GM12878 (cell line): ENCODE results near the gene FICD. TPM values are rescaled to one million over a fixed set of nuclear protein-coding genes. Genes with fewer than 3 reads are reported as not detected.

Source experiments
- ATAC-seq: fragments of 200-7000 bp; cut with Tn5 transposase; 3 replicates; pipeline ENCODE4 v1.9.1; 2020; ENCODE audit warnings: mild to moderate bottlenecking, moderate library complexity
- BruUV-seq: library from RNA; stranded (reverse); fragments of 400-500 nt; replicated peaks from 2 replicates; lab custom pipeline; 2021; lab: Mats Ljungman, UMichigan
- CTCF ChIA-PET: fragments of 300-600 bp; sonication (Branson Sonifier 250); formaldehyde crosslinking; extraction: SDS; loops from one replicate; lab custom pipeline; 2021; ENCODE audit warnings: inconsistent platforms; lab: Yijun Ruan, JAX
- POLR2A ChIA-PET: fragments of 350-600 bp; formaldehyde crosslinking; extraction: SDS; loops from one replicate; lab custom pipeline; 2021; ENCODE audit warnings: inconsistent platforms; lab: Charles Lee
- RAD21 ChIA-PET: fragments of 300-600 bp; sonication (Branson Sonifier 250); formaldehyde crosslinking; loops from one replicate; lab custom pipeline; 2023; ENCODE audit warnings: antibody characterized with exemption; ENCODE audit not compliant: unreplicated experiment; lab: Charles Lee
- SMC1A ChIA-PET: fragments of 300-600 bp; sonication (Branson Sonifier 250); formaldehyde crosslinking; loops from one replicate; lab custom pipeline; 2023; ENCODE audit not compliant: unreplicated experiment, uncharacterized antibody; lab: Charles Lee
- DNase-seq: peaks from one replicate; pipeline ENCODE4 v3.0.0-alpha.2; 2011; ENCODE audit warnings: low read depth, low spot score
- FAIRE-seq: peaks from 3 replicates; lab custom pipeline; 2011; peaks lifted over from hg19 to GRCh38; lab: Jason Lieb, UNC
- H2AFZ ChIP-seq: 2 replicates; pipeline ENCODE4 v1.6.0; 2011; ENCODE audit warnings: low read depth, low read length, control low read depth; ENCODE audit not compliant: control insufficient read depth
- H3K27ac ChIP-seq: 2 replicates; pipeline ENCODE4 v1.5.1; 2011; ENCODE audit warnings: control low read depth; ENCODE audit not compliant: control insufficient read depth, insufficient read depth
- H3K27me3 ChIP-seq, 2 experiments: replicated peaks in 1 of 2; 2 replicates each; pipeline versions ENCODE4 v1.6.0 to v1.6.1; 2011; ENCODE audit warnings: low read length in 1 of 2; ENCODE audit not compliant: control insufficient read depth in 2 of 2, insufficient read depth in 2 of 2
- H3K36me3 ChIP-seq, 2 experiments: 2 replicates each; pipeline ENCODE4 v1.5.1; 2011; ENCODE audit warnings: low read length in 1 of 2; ENCODE audit not compliant: control insufficient read depth in 2 of 2, insufficient read depth in 2 of 2
- H3K4me1 ChIP-seq: 2 replicates; pipeline ENCODE4 v1.6.1; 2011; ENCODE audit warnings: mild to moderate bottlenecking, low read length, moderate library complexity, mixed read lengths; ENCODE audit not compliant: control insufficient read depth, insufficient read depth
- H3K4me2 ChIP-seq: 2 replicates; pipeline ENCODE4 v1.6.0; 2011; ENCODE audit warnings: control low read depth; ENCODE audit not compliant: control insufficient read depth, insufficient read depth
- H3K4me3 ChIP-seq: fragments of 200-600 bp; sonication (generic); 2 replicates; pipeline ENCODE4 v1.5.1; 2016
- H3K79me2 ChIP-seq: 2 replicates; pipeline ENCODE4 v1.6.0; 2011; ENCODE audit warnings: low read length; ENCODE audit not compliant: control insufficient read depth, insufficient read depth
- H3K9ac ChIP-seq: 2 replicates; pipeline ENCODE4 v1.8.0; 2011; ENCODE audit warnings: low read length, control low read depth, mixed read lengths; ENCODE audit not compliant: control insufficient read depth, insufficient read depth
- H3K9me3 ChIP-seq: replicated peaks from 3 replicates; pipeline ENCODE4 v1.5.1; 2011; ENCODE audit warnings: mild to moderate bottlenecking, low read length; ENCODE audit not compliant: control insufficient read depth, insufficient read depth
- H4K20me1 ChIP-seq: 2 replicates; pipeline ENCODE4 v1.6.0; 2011; ENCODE audit not compliant: control insufficient read depth, insufficient read depth
- CHD1 ChIP-seq: IDR thresholded peaks from 2 replicates; pipeline ENCODE4 v1.6.1; 2012; ENCODE audit warnings: low read depth, low read length, improper control_type of control experiment
- CHD2 ChIP-seq: IDR thresholded peaks from 2 replicates; pipeline ENCODE4 v1.6.1; 2011; ENCODE audit warnings: low read depth, low read length, improper control_type of control experiment, borderline replicate concordance
- CREM ChIP-seq: IDR thresholded peaks from 2 replicates; pipeline ENCODE4 v1.6.1; 2014; ENCODE audit warnings: antibody characterized with exemption, low read depth
- DPF2 ChIP-seq: fragments of 450-650 bp; IDR thresholded peaks from 2 replicates; pipeline ENCODE4 v1.6.1; 2017; ENCODE audit warnings: mild to moderate bottlenecking
- EGR1 ChIP-seq, 2 experiments: IDR thresholded peaks; 1 replicate in 1 of 2; 2 replicates in 1 of 2; pipeline ENCODE4 v1.6.1; 2011 to 2012; ENCODE audit warnings: low read depth in 2 of 2, low read length in 2 of 2, borderline replicate concordance in 1 of 2, mild to moderate bottlenecking in 1 of 2, moderate library complexity in 1 of 2
- ETV6 ChIP-seq, 2 experiments: fragments of 450-650 bp in 1 of 2; IDR thresholded peaks in 1 of 2; conservative IDR thresholded peaks in 1 of 2; 2 replicates each; pipeline ENCODE4 v1.6.1; 2014; ENCODE audit warnings: antibody characterized with exemption in 1 of 2, borderline replicate concordance in 1 of 2, low read depth in 1 of 2, mild to moderate bottlenecking in 1 of 2, moderate library complexity in 1 of 2
- EZH2 ChIP-seq: IDR thresholded peaks from 2 replicates; pipeline ENCODE4 v1.6.1; 2012; ENCODE audit warnings: low read depth, mild to moderate bottlenecking, control low read depth, inconsistent platforms, low read length, borderline replicate concordance; ENCODE audit not compliant: control insufficient read depth
- HCFC1 ChIP-seq: fragments of 150-350 bp; IDR thresholded peaks from 2 replicates; pipeline ENCODE4 v1.6.1; 2014; ENCODE audit warnings: low read length
- IKZF2 ChIP-seq, 2 experiments: fragments of 450-650 bp; IDR thresholded peaks; 2 replicates each; pipeline ENCODE4 v1.6.1; 2017; ENCODE audit warnings: mild to moderate bottlenecking in 2 of 2, moderate library complexity in 2 of 2
- LARP7 ChIP-seq: fragments of 450-650 bp; IDR thresholded peaks from 2 replicates; pipeline ENCODE4 v1.6.1; 2017; ENCODE audit warnings: mild to moderate bottlenecking
- MEF2B ChIP-seq: fragments of 450-650 bp; IDR thresholded peaks from 2 replicates; pipeline ENCODE4 v1.6.1; 2018; ENCODE audit warnings: mild to moderate bottlenecking, moderate library complexity; ENCODE audit not compliant: partially characterized antibody, poor library complexity, severe bottlenecking
- NBN ChIP-seq: fragments of 450-650 bp; IDR thresholded peaks from 2 replicates; pipeline ENCODE4 v1.6.1; 2016
- NFYA ChIP-seq: IDR thresholded peaks from 2 replicates; pipeline ENCODE4 v1.6.1; 2011; ENCODE audit warnings: low read depth, mild to moderate bottlenecking, low read length, improper control_type of control experiment, borderline replicate concordance
- PML ChIP-seq: IDR thresholded peaks from 2 replicates; pipeline ENCODE4 v1.6.1; 2012; ENCODE audit warnings: low read length, inconsistent platforms
- POLR2A ChIP-seq: IDR thresholded peaks from 2 replicates; pipeline ENCODE4 v1.6.1; 2011; ENCODE audit warnings: low read depth, mild to moderate bottlenecking, low read length
- RAD21 ChIP-seq: IDR thresholded peaks from 2 replicates; pipeline ENCODE4 v1.6.1; 2011; ENCODE audit warnings: mild to moderate bottlenecking, low read depth, low read length, moderate library complexity; ENCODE audit not compliant: insufficient read depth
- RCOR1 ChIP-seq: conservative IDR thresholded peaks from 2 replicates; pipeline ENCODE4 v1.6.1; 2012; ENCODE audit warnings: low read depth, low read length, improper control_type of control experiment
- RFX5 ChIP-seq: IDR thresholded peaks from 2 replicates; pipeline ENCODE4 v1.6.1; 2011; ENCODE audit warnings: low read depth, low read length, improper control_type of control experiment
- SMC3 ChIP-seq: IDR thresholded peaks from 2 replicates; pipeline ENCODE4 v1.6.1; 2011; ENCODE audit warnings: low read length, improper control_type of control experiment, borderline replicate concordance
- TBL1XR1 ChIP-seq: IDR thresholded peaks from 2 replicates; pipeline ENCODE4 v1.6.1; 2012; ENCODE audit warnings: low read depth, low read length, improper control_type of control experiment
- ZNF24 ChIP-seq: fragments of 450-650 bp; IDR thresholded peaks from 2 replicates; pipeline ENCODE4 v1.6.1; 2017; ENCODE audit warnings: antibody characterized with exemption, mild to moderate bottlenecking
- WGBS: methylation state at CpG from one replicate; pipeline ENCODE4 v1.1.6; 2016; ENCODE audit warnings: low lambda C conversion rate; ENCODE audit not compliant: insufficient replicate concordance, insufficient coverage; ENCODE audit errors: missing lambda C conversion rate; 5-methylcytosine and 5-hydroxymethylcytosine counted together
- in situ Hi-C: fragments of 300-500 bp; cut with MboI; formaldehyde crosslinking; loops from 9 replicates; pipeline ENCODE4 v1.14.3; 2018; ENCODE audit warnings: mixed read lengths
- intact Hi-C: fragments of 100-400 bp; cut with micrococcal nuclease; formaldehyde crosslinking; loops from one replicate; pipeline ENCODE4 v1.14.2; 2022; ENCODE audit not compliant: unreplicated experiment
- polyA plus RNA-seq, 11 experiments: library from polyadenylated mRNA; depleted of rRNA in 4 of 11; unstranded in 6 of 11; stranded (reverse) in 5 of 11; fragments of >200 nt; fragmentation: Nextera tagmentation in 4 of 11; fragmentation: Illumina TruSeq in 1 of 11; extraction: Ambion mirVana in 4 of 11; extraction: Trizol in 1 of 11; gene quantifications; 1 replicate in 1 of 11; 2 replicates in 10 of 11; pipeline versions ENCODE4 v1.2.1 to v1.2.3, GENCODE V29; 2011 to 2016; ENCODE audit warnings: inconsistent platforms in 2 of 11, missing spikeins in 2 of 11, low read depth in 1 of 11
- total RNA-seq, 4 experiments: library from RNA; depleted of rRNA in 3 of 4; stranded (reverse); fragments of >200 nt in 3 of 4; fragmentation: Illumina TruSeq in 1 of 4; extraction: Trizol in 1 of 4; gene quantifications; 2 replicates each; pipeline versions ENCODE4 v1.2.1 to v1.2.3, GENCODE V29; 2013 to 2021
- TF ChIP-seq, protein P1 (sequence below): fragments of 450-650 bp; IDR thresholded peaks from 2 replicates; pipeline ENCODE4 v1.6.1; 2016; ENCODE audit warnings: mild to moderate bottlenecking

FICD gene
- total and polyA plus RNA-seq, 10 of the 15 experiments (the other 5 are each of a cell fraction or from before 2014, with no cell fraction given), result 1.1 to 9.4 (median 4.3) TPM

DNA sequence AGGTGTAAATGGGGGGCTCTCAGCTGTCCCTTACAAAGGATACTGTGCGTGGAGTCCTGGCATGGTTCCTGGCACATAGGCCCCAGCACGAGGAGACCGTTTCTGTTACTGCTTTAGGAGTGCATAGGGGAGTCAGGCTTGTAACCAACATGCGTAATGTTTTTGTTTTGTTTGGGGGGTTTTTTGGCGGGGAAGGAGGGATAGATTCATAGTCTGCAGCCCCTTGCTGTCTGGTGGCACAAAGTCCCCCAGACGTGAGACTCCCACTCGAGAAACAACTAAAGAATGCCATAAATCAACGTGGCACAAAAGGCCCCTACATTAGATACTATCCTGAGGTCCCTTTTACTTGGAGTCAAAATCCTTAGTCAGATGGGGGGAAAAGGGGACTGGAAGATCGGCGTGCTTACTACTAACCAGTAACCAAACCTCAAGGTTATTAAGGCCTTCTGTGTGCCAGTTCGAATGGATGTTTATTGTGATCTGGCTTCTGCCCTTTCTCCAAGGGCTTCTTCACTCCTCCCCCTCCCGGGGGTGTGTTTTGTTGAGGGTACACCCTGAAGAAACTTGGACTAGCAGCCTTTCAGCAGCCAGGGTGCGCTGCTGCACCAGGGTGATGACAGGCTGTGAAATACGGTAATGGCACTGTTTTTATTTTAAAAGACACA lies 48.2 kb downstream of the FICD start:
- WGBS, result under 1% methylated on average over 14 of the region's 14 CpGs
- H3K4me3 ChIP-seq, result peak overlapping the region; percentile 89
- FAIRE-seq (no peak), DNase-seq (peak; percentile 83), ATAC-seq (peak; percentile 57)
- H3K9me3 ChIP-seq, result no peaks in the 10 kb centered on the region
- no peaks in the 10 kb centered on the region for H3K27me3 ChIP-seq
- peaks cover 6 to 27% of the 10 kb centered on the region in 2 experiments for H3K36me3 ChIP-seq
- H4K20me1 ChIP-seq, result no peaks in the 10 kb centered on the region; the same call in 1 of the 2 replicates
- peak overlapping the region; percentile 92 for H3K4me2 ChIP-seq
- in situ Hi-C loops, result loop anchor here (5.0 kb wide), 1 partner anchor 389 kb away; no protein-coding TSS in a partner anchor
- H2AFZ ChIP-seq, result no peak overlapping the region
- RAD21 ChIA-PET, result interaction anchor here (0.9 to 23.0 kb wide), 9 partner anchors 11 to 387 kb away, joined by 3 to 633 read pairs (median 24); partner anchors contain the start of gene SELPLG
- H3K27ac ChIP-seq, result peak overlapping the region; percentile 100
- CTCF ChIA-PET, result interaction anchor here (1.0 to 21.5 kb wide), 13 partner anchors 9 to 387 kb away, joined by 3 to 866 read pairs (median 11); partner anchors contain the start of genes FICD and SELPLG
- H3K79me2 ChIP-seq, result peaks cover 75% of the 10 kb centered on the region
- peaks cover 46% of the 10 kb centered on the region for H3K4me1 ChIP-seq
- peak overlapping the region; percentile 87 for H3K9ac ChIP-seq
- BruUV-seq, result TSS peak; percentile 53
- POLR2A ChIA-PET, result interaction anchor here (1.0 to 14.2 kb wide), 10 partner anchors 9 to 128 kb away, joined by 3 to 211 read pairs (median 7); partner anchors contain the start of gene SELPLG
- intact Hi-C loops, result loop anchor here (1.0 to 5.0 kb wide), 7 partner anchors 22 to 389 kb away; partner anchors contain the start of gene CORO1C
- SMC1A ChIA-PET, result interaction anchor here (0.8 to 26.5 kb wide), 15 partner anchors 9 to 388 kb away, joined by 3 to 718 read pairs (median 11); partner anchors contain the start of gene SELPLG
- no peak for TF ChIP-seq PML
- TF ChIP-seq RFX5, result no peak
- no peak for TF ChIP-seq ETV6 (conservative IDR thresholded peaks at IDR 0.05 in 1 of 2, IDR thresholded peaks at IDR 0.05 in 1 of 2; ENCODE audit: borderline replicate concordance in 1 of 2, low read depth in 1 of 2)
- TF ChIP-seq HCFC1, result no peak
- TF ChIP-seq NFYA, result no peak
- peak; percentile 62; the same call in 1 of the 2 replicates for TF ChIP-seq NBN
- peak; percentile 39 to 61; a peak in 2 of 4 replicates for TF ChIP-seq IKZF2 (IDR thresholded peaks at IDR 0.05)
- TF ChIP-seq ZNF24, result peak; percentile 47; the same call in 1 of the 2 replicates
- TF ChIP-seq RAD21, result peak; percentile 99
- TF ChIP-seq LARP7, result peak; percentile 34; the same call in 1 of the 2 replicates
- peak; percentile 72; the same call in 1 of the 2 replicates for TF ChIP-seq TBL1XR1
- peak; percentile 39 for TF ChIP-seq MEF2B
- TF ChIP-seq, protein P1, sequence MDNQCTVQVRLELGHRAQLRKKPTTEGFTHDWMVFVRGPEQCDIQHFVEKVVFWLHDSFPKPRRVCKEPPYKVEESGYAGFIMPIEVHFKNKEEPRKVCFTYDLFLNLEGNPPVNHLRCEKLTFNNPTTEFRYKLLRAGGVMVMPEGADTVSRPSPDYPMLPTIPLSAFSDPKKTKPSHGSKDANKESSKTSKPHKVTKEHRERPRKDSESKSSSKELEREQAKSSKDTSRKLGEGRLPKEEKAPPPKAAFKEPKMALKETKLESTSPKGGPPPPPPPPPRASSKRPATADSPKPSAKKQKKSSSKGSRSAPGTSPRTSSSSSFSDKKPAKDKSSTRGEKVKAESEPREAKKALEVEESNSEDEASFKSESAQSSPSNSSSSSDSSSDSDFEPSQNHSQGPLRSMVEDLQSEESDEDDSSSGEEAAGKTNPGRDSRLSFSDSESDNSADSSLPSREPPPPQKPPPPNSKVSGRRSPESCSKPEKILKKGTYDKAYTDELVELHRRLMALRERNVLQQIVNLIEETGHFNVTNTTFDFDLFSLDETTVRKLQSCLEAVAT, result peak; percentile 77
- peak; percentile 64 for TF ChIP-seq POLR2A
- TF ChIP-seq SMC3, result peak; percentile 97
- peak; percentile 51; the same call in 1 of the 2 replicates for TF ChIP-seq CREM
- TF ChIP-seq EZH2, result no peak
- TF ChIP-seq RCOR1, result 0 out of 2 replicates have a peak, but pooled peaks have one; percentile 78
- no peak for TF ChIP-seq DPF2
- TF ChIP-seq CHD2, result peak; percentile 78
- no peak for TF ChIP-seq EGR1 (IDR thresholded peaks at IDR 0.05; ENCODE audit: borderline replicate concordance in 1 of 2, low read depth in 2 of 2, low read length in 2 of 2)
- peak; percentile 92; the same call in 1 of the 2 replicates for TF ChIP-seq CHD1
